ENCODE results near the gene USP33.
"Not testable (repeated sequence)": the region's sequence is repeated elsewhere in the genome, so short reads cannot be mapped to it uniquely, and the experiment has no call there.

USP33 gene

DNA sequence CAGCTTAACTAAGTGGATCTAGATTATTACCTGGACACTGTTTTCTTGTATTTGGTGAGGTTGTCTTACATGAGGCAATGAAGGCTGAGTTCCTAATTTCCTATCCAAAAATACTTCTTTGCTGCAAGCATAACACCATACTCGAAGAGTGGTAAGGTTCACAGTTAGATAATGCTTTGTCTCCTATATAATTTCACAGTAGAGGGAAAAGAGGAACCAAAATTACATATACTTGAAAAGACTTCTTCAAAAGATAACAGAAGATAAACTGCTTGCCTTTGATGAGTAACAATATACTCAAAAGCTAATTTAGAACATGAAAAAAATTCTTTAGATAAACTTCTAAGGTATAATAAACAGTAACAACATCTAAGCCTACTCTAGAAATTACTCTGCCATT, 20.4 kb downstream of the USP33 start:
- no peak for DNase-seq (ENCODE audit: low spot score)

DNA sequence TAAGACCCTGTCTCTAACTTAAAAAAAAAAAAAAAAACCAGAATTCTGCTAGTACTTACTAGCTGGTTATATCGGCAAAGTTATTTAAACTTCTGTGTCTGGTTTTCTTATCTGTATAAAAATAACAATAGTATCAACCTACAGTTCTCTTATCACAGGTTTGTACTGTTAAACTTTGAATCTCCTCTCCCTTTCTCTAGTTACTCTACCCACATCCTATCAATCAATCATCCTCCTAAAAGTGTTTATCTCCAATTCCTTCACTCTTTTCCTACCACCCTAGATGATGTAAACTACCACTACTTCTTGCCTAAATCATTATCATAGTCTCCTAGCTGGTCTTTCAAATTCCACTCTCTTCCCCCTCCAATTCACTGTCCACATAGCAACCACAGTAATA, 27.6 kb downstream of the USP33 start:
- no peak for DNase-seq (ENCODE audit: low spot score)

DNA sequence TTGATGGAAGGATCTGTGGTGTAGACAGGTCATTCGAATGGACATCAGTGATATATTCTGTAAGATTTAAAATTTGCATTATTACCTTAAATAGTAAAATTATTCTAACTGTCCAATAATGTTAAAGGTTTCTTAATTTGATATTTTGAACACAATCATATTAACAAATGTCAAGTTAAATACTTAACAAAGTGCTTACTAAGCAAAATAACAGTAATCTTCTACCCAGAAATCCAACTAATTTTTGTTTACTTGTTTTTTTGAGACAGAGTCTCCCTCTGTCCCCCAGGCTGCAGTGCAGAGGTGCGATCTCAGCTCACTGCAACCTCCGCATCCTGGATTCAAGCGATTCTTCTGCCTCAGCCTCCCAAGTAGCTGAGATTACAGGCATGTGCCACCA, 33.9 kb downstream of the USP33 start:
- DNase-seq (ENCODE audit: low spot score) = no peak

DNA sequence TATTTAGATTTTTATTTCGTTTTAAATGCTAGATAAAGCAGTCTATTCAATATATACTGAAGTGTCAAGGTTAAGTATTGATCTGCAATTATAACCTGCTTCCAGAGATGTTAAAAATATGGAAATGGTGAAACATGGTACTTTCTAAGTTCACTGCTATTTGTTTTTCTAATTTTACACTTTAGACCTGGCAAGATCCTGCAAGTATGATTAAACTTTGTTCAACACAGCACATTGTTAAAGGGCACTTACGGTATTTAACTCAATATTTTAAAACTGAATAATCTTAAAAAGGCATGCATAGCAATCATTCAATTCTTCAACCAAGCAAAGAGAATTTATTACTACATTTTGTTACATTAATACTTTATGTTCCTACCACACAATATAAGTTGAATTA, 41.5 kb downstream of the USP33 start:
- DNase-seq (ENCODE audit: low spot score) = no peak

DNA sequence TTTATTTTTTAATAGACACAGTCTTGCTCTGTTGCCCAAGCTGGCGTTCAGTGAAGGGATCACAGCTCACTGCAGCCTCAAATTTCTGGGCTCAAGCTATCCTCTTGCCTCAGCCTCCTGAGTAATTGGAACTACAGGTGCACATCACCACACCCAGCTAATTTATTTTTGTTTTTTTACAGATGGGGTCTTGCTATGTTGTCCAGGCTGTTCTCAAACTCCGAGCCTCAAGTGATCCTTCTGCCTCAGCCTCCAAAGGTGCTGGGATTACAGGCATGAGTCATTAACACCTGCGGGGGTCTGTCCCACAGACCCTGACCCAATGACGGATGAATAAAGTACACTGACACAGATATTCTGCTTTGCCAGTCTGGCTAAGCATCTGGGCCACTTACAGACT, 43.6 kb downstream of the USP33 start:
- DNase-seq (ENCODE audit: low spot score) = no peak

DNA sequence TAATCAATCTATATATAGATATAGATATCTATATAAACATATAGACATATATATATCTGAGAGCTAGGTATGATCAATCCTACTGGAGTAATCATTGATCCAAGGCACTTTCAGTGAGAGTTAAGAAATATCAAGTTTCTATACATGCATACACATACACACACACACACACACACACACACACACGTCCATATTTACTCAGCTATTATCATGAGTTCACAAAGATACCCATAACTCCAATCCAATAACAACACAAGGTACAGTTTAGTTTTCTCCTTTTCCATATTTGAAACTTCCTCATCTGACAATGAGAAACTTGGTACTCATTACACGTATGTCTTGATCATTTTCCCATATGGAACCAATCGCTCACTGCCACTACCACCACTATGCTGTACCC, 49.9 kb downstream of the USP33 start:
- DNase-seq (ENCODE audit: low spot score) = no peak

DNA sequence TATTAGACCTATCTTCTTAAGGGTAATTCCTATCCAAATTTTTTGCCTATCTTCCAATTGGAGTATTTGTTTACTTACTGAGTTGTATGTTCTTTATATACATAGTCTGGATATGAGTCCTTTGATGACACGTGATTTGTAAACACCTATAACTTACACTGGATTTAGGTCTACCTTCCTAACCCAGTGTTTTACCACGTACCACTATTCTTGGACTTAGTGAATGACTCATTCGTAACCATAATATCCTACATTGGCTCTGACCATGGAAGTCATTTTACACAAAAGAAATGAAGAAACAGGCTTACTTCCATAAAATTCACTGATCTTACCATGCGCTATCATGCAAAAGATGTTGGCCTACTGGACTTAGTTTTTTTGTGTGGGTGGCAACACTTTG, 53.3 kb downstream of the USP33 start:
- no peak for DNase-seq (ENCODE audit: low spot score)

DNA sequence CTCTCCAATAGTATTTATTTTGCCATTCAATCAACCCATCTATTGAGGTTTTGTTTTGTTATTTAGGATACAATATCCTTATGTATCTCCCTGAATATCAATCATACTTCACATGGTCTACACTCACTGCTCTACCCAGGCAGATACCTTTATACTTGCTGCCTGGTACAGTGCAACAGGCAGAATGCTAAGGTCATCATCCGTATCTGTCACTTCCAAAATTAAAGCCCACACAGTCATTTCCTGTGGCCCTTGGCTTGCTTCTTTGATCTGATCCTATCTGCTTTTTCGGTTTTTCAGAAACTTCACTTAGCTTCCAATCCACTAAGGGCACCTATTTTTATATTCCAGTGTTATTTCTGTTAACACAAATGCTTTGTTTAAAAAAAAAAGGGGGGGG, 54.9 kb downstream of the USP33 start:
- DNase-seq (ENCODE audit: low spot score) = no peak

DNA sequence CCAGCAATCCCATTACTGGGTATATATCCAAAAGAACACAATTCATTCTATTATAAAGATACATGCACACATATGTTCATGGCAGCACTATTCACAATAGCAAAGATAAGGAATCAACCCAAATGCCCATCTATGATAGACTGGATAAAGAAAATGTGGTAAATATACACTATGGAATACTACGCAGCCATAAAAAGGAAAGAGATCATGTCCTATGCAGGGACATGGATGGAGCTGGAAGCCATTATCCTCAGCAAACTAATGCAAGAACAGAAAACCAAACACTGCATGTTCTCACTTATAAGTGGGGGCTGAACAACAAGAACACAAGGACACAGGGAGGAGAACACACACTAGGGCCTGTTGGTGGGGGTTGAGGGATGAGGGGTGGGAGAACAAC, 60.0 kb downstream of the USP33 start:
- not testable (repeated sequence) for DNase-seq (ENCODE audit: low spot score)

DNA sequence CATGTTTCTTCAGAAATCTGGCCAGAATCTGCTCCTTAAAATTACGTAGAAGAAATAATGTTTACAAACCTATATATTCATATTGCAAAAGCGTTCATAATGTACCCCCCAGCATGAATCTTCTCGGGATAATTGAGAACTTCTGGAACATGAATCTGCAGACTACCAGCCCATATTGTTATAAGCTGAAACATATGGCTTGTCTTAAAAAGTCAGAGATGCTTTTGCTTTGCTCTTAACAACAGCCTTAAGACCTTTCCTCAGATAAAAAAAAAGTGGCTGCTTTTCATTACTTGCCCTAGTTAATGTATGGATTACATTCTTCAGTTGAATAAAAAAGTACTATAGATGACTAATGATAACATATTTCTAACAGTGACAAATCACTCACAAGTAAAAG, 62.2 kb downstream of the USP33 start:
- no peak for DNase-seq (ENCODE audit: low spot score)

DNA sequence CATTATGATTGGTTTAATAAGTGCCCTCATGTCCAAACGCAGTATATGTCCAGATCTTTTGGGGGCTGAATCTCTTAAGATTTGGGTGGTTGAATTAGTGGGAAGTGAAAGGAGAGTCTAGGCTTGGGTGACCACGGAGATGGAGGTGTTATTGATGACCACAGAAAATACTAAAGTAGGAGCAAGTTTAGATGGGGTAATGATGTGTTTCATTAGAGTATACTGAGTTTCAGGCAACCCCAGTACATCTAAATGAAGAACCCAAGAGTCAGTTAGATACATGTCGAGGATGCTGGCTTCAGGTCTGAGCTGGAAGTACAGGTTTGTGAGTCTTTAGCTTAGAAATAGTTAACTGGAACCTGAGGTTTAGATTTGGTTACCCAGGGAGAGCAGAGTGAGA, 70.7 kb downstream of the USP33 start:
- DNase-seq (ENCODE audit: low spot score) = no peak

DNA sequence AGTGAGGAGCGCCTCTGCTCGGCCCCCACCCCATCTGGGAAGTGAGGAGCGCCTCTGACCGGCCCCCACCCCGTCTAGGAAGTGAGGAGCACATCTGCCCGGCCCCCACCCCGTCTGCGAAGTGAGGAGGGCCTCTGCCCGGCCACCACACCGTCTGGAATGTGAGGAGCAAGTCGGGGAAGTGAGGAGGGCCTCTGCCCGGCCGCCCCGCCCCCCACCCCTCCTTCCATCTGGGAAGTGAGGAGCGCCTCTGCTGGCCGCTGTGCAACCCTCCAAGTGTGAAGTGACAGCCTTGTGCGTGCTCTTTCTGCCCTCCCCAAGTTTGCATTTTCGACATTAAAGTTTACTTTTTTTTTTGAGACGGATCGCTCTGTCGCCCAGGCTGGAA, 72.1 kb downstream of the USP33 start:
- no peak for DNase-seq (ENCODE audit: low spot score)

DNA sequence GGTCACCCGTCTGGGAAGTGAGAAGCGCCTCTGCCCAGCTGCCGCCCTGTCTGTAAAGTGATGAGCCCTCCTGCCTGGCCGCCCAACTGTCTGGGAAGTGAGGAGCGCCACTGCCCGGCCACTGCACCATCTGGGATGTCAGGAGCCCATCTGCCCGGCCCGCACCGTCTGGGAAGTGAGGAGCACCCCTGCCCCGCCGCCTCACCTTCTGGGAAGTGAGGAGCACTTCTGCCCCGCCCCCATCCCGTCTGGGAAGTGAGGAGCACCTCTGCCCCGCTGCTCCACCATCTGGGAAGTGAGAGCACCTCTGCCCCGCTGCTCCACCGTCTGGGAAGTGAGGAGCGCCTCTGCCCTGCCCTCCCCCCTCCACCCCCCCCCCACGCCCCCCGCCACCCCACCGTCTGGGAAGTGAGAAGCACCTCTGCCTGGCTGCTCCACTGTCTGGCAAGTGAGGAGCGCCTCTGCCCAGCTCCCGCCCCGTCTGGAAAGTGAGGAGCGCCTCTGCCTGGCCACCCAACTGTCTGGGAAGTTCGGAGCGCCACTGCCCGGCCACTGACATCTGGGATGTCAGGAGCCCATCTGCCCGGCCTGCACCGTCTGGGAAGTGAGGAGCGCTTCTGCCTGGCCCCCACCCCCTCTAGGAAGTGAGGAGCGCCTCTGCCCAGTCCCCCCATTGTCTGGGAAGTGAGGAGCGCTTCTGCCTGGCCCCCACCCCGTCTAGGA, 72.7 kb downstream of the USP33 start:
- no peak for DNase-seq (ENCODE audit: low spot score)

DNA sequence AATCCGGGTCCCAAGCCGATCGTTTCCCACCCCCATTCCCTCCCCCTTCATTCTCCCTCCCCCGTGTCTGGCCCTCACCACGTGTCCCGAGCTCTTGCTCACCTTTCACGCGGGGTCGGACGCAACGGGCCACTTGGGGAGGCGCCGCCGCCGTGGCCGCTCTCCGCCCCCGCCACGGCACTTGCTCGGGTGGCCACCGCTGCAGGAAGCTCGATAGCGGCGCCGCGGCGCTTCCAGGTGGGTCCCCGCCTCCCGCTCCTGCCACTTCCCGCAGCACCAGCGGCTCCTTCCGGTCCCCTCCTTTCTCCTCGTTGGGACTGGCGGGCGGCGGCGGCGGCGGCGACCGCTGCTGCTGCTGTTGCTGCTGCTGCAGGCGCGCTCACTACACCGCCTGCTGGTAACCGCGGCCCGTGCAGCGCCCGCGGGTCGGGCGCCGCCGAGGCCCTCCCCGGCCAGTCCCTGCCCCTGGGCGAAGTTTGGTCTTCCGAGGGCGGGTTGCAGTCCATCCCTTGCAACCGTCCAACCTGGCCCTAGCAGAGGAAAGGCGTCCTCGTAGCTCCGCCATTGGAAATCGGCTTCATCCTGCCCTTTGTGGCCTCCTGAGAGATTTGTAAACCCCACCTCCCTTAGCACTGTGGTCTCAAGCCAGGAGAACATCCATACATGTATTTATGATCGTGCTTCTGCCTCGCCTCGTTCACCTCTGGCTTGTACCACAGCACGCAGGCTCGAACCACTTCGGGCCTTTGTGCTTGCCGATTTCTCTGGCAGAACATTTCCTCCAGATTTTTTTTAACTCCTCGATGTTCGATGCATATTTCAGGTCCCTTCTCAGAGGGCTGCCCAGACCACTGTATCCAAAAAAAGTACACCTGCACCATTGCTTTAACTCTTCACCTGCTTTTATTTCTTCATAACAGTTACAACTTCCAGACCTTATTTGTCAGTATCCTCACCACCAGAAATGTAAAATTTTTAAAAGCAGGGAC, 76.2 kb downstream of the USP33 start:
- peak; percentile 91 for DNase-seq (ENCODE audit: low spot score)

DNA sequence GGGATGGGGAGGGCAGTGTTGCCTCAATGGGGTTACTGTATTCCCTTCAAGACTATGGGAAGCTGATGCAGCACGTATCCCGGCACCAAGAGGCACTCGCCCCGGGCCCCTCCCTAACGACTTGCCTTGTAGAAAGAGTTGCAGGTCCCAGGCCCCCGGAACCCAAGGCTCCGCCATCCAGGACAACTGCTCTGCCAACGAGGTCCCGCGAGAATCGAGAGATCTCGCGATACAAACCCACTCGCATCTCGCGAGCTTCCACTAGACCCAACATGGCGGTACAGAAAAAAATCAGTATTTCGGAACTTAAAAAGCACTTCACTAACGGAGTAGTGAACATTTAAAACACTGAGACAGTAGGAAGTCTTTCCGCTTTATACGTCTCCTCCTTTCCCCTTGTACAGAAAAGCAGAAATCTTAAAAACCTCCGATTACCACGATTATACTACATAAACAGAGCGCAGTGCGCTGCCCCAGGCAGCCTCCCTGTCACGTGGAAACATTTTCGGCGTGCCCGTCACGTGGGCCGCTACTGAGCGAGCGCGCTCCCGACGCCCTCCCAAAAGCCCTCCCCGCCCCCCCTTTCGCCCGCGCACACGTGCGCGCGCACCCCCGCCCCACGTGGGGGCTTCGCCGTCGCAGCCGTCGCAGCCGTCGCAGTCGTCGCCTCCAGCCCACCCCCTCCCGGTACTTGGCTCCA, 77.0 kb downstream of the USP33 start, which contains the start of gene ZZZ3:
Gene ZZZ3, minus strand, starts transcription at position 199 of the 700 bp plus-strand sequence. CDS start 49,304 bp downstream, outside the sequence.
- DNase-seq (ENCODE audit: low spot score) = peak; percentile 93

DNA sequence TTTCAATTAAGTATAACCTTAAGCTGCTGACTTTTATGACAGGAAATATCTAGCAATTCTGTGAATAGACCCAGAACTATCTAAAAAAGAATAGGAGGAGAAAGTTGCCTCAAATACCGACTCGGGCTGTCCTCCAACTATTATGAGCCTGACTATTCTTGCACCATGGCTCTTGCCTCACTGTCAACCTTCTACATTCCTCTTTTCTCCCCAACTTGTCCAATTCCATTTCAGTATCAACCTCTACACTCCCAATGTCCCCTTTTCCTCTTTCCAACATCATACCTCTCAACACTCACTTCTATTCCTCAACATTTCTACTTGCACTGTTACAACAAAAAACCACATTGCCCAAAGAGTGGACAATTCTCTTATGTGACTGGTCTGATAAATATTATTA, 79.5 kb downstream of the USP33 start:
- DNase-seq (ENCODE audit: low spot score) = no peak

DNA sequence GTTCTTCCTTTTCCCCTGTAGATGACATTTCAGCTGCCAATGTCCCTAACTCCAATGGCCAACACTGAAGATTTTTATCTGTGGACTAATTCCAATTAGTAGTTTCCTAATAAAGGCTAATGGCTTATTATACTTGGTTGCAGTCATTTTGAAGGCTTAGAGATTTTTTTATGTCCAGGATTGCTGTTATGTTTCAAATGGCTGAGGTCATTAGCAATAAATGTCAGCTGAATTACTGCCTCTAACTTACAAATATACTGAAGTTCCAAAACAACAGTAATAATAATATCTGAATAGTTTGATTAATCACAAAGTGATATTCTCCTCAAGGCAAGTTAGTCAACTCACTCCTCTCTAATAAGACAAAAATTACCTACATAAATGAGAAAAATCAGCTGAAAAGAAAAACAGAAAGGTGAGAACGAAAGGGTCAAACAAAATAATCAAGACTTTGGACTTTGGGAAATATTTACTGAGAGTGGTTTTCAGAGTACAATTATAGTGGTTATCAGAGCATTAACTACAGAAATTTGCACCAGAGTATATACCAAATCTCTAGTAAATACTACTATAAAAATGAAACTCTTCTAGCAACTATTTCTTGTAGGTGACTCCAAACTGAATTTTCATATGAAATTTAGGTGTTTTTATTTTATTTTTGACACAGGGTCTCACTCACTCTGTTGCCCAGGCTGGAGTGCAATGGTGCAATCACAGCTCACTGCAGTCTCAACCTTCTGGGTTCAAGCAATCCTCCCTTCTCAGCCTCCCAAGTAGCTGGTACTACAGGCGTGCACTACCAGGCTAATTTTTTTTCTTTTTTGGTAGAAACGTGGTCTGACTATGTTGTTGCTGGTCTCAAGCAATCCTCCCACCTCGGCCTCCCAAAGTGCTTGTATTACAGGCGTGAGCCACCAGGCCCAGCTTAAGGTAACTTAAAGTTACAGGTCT, 80.7 kb downstream of the USP33 start:
- DNase-seq (ENCODE audit: low spot score) = no peak

DNA sequence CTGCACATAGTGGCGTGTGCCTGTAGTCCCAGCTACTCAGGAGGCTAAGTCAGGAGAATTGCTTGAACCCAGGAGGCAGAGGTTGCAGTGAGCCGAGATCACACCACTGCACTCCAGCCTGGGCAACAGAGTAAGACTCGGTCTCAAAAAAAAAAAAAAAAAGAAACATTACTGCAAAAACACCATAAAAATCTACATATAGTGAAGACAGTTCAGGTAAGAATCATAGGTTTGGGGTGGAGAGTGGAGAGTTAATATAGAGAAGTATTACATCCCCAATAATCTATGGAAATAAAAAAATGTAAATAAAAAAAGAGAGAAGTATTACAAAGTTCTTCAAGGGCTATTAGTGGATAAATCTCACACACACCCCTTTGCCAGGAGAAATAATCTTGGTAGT, 84.8 kb downstream of the USP33 start:
- not testable (repeated sequence) for DNase-seq (ENCODE audit: low spot score)

DNA sequence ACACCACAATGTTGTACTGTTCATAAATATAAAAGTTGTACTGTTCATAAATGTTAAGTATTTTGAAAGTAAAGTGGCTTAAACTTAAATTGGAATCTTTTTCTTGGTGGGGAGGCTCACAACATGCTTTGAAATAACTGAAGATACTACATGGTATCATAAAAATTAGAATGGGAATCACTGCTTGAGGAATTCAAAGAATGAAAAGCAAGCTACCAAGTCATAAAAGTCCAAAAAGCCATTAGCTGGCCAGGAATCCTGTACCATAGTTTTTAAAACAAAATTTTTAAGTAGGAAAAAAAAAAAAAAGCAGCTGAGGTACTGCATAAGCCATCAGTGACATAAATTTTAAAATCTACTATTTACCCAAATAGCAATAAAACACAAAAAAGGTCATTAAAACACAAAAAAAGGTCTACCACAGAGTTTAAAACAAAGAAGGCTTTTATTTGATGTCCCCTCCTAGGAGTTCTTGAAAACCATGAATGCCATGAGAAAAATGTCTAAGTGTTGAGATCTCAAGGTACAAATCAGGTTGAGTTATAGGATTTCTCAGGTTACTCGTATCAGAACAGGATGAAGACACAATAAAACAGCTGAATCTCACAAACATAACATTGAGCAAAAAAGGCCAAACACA, 85.8 kb downstream of the USP33 start:
- no peak for DNase-seq (ENCODE audit: low spot score)

DNA sequence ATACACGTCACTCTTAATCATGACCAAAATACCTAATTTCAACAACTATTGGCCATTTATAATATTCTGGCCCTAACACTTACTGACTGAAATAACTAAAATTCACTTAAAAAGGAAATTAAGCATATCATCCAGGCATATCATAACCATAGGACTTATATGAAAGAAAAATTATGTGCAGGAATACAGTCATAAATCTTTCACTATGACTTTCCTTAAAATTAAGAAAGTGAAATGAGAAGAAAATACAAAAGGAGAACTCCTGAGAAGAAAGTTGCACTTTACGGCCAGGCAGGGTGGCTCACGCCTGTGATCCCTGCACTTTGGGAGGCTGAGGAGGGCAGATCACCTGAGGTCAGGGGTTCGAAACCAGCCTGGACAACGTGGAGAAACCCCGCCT, 86.6 kb downstream of the USP33 start:
- DNase-seq (ENCODE audit: low spot score) = no peak

DNA sequence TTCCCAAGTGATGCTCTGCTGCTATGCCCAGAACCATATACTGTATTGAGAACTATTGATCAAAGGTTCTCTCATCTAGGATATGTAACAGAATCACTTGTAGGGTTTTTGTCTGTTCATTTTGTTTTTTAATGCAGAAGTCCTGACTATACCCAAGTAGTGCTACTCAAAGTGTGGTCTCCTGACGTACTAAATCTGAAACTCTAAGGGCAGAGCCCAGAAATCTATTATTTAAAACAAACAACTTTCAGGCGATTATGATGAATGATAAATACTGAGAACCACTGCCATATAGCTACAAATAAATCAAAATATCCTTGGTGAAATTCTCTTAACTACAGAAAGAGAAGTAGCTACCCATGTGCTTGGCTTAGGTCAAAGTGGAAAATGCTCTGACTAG, 87.3 kb downstream of the USP33 start:
- DNase-seq (ENCODE audit: low spot score) = no peak

Data from D341Med (cell line).